HG03039 (cell line): ENCODE data around the gene RHEB.
A peak's percentile ranks its signal among the peaks of the same experiment; 100 is the strongest.
"Not testable (repeated sequence)": the region's sequence is repeated elsewhere in the genome, so short reads cannot be mapped to it uniquely, and the experiment has no call there.

Source experiments
- ATAC-seq: cut with Tn5 transposase; IDR thresholded peaks from one replicate; pipeline ENCODE4 v1.9.1; 2021; ENCODE audit warnings: mild to moderate bottlenecking, moderate library complexity; ENCODE audit not compliant: unreplicated experiment

Gene RHEB

DNA sequence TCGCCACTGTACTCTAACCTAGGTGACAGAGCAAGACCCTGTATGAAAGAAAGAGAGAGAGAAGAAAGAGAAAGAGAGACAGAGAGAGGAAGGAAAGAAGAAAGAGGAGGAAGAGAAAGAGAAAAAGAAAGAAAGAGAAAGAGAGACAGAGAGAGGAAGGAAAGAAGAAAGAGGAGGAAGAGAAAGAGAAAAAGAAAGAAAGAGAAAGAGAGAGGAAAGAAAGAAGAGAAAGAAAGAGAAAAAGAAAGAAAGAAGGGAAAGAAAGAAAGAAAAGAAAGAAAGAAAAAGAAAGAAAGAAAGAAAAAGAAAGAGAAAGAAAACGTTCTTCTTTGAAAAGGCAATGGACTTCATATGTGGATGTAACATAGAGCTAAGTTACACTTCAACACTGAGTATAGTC lies 16.5 kb upstream of the RHEB start:
- not testable (repeated sequence) for ATAC-seq

DNA sequence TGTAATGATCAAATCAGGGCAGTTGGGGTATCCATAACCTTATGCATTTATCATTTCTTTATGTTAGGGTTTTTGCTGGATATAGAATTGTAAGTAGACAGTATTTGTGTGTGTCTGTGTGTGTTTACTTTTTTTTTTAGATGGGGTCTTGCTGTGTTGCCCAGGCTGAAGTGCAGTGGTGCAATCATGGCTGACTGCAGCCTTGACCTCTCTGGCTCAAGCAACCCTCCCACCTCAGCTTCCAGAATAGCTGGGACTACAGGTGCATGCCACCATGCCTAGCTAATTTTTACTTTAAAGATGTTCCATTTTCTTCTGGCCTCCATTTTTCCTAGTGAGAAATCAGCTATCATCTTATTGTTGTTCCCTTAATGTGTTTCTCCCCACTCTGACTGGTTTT lies 10.1 kb upstream of the RHEB start:
- no peak for ATAC-seq

DNA sequence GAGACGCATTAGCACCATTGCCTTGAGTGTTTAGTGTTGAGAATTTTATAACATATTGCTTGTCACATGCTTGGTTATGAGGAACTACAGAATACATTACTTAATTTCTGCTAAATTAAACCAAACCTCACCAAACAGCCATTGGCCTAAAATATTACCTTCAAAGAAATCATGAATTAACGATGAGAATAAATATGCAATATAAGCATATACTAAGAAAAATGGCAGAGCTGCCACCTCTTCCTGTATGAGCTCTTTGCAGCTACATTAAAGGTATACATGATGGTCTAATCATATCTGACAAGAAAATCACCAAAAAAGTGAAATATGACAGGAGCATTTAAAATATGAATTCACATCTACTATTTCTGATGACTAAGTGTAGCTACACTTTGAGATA lies 5.2 kb upstream of the RHEB start:
- no peak for ATAC-seq

DNA sequence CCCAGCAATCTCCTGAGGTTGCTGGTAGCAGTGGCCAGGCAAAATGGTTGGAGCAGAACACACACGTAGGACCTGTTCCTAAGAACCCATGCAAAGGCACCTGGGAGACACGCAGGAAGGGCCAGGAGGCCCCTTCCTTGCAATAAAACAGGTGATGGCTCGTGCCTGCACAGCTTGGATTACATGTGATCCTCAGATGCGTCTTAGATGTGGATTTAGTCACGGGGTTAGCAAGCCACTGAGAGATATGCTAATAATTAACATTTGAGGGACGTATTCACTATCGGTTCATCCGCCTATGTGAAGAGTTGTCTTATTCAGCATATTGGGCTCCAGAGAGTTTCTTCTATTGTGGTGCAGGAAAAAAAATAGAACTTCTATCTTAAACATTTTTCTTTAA lies 4.6 kb upstream of the RHEB start:
- ATAC-seq, result no peak

DNA sequence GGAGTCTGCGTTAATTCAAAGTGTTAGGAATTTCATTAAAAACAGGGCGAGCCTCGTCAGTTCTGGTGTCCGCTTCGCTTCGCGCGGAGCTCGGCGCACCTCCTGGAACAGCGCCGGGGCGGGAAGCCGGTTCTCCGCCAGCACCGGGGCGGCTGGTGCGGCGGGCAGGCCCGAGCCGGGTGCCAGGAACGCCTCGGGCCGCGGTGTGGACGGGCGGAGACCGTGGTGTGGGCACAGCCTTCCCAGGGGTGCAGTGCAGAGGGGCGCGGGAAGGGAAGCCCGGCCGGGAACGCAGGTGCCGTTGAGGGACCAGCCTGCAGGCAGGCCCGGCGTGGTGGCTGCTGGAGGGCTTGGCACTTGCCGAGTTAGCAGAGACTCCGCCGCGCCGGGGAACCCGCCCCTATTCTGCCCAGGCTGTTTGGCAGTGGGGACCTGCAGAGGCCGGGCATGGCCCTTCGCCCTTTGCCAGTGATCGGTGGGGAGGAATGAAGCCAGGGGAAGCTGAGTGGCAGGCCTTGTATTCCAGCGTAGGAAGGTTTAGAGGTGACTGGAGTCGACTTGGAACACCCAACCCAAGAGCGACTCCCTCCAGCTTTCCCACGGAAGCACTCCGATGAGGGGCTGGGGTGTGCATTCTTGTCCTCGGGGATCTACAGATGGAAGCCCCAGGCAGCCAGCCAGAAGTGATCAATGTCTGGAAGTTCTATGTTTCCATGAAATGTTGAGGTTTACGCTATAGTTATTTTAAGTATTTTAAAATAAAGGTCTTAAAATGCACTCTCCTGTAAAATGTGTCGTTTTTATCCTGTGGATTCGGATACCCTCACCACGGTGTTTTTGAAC lies 945 bp upstream of the RHEB start:
- ATAC-seq, result no peak

DNA sequence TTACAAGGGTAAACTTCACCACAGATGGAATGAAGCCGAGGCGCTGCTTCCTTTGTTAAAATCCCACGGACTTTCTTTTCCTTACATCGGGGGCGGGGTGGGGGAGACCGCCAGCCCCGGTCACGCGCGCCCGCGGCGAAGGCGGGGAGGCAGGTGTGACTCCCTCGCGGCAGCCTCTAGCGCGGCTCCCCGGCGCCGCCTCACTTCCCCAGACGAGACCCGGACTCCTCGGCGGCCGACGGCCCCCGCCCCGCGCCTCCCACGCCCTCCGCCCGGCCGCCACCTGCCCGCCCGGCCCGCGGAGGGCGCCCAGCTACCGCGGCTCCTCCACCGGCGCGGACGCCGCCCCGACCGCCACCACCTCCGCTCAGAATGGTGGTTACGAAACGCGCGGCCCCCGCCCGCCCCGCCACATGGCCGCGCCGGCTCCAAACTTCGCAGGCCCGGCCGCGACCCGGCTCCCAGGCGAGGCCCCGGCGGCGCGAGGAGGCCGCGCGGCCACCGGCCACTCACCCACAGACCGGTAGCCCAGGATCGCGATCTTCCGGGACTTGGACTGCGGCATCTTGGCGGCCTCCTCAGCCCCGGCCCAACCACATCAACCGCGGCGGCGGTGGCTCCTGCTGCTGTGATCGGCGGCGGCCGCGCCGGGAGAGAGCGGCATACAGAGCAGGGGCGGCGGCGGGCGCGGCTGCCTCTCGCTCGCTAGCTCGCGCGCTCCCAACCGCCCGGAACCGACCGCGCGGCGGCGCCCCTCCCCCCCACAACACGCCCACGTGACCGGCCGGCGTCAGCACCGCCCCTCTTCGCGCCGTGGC lies 539 bp downstream of the RHEB start:
- peak; percentile 37 for ATAC-seq

DNA sequence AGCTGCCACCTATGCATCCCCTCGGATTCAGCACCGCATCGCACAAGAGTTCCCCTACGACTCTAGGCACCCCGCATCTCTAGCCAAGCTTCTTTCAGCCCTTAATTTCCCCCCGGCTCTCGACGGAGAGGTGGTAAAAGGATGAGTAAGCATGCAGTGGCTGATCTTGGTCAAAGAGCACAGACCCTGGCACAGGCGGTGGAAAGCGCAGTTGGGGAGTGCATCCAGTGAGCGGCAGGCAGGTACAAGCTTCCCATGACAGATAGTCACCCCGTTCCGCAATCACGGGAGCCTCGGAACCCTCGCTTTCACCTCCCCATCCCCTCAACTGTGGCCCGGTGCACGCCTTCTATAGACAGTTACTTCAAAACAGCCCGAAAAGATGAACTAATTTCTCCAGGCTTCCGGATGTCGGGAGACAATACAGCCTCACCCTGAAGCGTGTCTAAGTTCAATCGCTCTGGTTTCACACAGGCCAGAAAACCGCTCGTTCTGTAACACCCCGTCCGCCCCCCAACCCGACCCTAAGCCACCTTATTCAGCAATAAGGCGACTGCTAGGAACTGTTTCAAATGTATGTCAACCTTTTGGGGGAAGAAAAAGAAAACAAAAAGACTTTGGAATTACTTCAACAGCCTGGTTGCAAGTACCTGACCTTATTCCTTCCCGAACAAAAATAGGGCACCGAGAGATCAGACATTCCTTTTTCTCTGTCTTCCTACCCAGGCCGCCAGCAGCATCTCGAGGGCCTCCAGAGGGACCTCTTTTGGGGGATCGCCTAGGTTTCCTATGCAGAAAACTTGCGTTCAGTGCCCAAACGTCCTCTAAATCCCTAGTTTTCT lies 1.4 kb downstream of the RHEB start:
- ATAC-seq, result no peak

DNA sequence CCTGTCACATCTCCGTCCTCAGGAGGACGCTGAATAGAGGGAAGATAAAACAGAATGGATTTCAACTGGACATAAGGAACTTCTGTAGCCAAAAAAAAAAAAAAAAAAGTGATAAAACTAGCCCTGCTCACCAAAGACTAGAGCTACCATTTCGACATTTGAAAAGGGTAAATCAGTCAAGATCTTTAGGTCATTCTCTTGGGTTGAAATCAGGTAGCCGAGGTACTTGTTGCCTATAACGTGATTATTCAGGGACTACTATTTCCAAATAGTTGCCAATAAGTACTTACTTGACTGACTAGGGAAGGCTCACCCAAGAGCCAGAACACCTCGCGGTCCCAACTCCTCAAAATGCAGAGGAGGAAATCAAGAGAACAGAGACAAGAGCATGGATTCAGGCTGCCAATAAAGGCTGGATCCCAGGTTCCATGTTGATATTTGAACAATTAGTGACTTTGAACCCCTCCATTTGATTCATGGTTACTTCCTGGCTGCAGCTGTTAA lies 2.0 kb downstream of the RHEB start:
- ATAC-seq, result no peak

DNA sequence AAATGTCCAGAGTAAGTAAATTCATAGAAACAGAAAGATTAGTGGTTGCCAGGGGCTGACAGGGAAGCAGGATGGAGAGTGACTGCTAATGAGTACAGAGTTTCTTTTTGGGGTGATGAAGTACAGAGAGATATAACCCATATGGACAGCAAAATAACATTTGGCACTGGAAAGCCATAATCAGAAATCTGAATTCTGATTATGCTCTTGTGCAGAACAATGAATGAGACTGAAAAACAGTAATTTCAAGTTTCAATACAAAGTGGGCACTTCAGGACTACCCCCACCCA lies 4.5 kb downstream of the RHEB start:
- no peak for ATAC-seq

DNA sequence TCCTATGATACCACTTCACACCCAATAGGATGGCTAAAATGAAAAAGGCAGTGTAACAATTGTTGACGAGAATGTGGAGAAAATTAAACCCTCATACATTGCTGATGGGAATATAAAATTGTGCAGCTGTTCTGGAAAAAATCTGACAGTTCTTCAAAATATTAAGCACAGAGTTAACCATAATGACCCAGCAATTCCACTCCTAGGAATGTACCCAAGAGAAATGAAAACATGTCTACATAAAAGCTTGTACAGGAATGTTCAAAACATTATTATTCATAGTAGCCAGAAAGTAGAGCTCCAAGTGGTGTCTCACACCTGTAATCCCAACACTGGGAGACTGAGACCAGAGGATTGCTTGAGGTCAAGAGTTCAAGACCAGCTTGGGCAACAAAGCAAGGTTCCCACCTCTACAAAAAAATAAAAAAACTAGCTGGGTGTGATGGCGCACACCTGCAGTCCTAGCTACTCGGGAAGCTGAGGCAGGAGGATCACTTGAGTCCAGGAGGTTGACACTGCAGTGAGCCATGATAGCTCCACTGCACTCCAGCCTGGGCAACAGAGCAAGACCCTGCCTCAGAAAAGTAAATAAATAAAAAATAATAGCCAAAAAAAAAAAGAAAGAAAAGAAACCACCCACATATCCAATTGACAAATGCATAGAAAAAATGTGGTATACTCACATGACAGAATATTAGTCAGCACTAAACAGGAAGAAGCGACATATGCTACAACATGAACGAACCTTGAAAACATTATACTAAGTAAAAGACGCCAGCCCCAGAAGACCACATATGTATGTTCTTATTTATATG lies 5.0 kb downstream of the RHEB start:
- ATAC-seq, result no peak

DNA sequence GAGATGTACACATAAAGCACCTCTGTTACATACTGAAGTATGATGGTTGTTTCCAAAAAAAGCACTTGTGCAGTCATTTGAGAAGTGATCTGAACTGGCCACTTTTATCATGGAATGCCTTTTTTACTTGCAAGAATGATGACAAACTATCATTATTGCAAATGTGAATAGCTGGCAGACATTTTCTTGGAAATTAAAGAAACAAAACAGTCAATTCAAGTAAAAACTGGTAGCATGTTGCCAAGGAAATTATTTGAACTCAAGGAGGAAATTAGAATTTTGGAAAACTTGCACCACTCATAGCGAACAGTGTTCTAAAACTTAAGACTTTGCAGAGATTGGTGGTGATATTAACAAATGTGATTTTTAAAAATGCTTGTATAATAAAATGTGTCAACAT lies 6.6 kb downstream of the RHEB start:
- no peak for ATAC-seq

DNA sequence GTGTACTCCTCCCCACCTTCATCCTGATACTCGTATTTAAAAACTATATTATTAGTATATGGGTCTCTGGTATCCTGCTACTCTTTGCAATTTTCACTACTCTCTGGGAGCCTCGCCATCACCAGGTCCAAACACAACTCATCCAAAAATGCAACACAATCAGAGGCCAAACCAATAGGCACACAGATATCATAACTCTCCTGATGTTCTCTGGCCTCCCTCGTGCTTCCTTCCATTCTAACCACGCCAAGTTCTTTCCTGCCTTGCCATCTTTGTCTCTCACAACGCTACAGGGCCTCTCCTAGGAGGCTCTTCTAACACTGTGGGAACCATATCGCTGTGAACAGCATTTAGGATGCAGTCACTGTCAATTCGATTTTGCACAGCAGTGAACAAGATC lies 7.3 kb downstream of the RHEB start:
- ATAC-seq, result no peak

DNA sequence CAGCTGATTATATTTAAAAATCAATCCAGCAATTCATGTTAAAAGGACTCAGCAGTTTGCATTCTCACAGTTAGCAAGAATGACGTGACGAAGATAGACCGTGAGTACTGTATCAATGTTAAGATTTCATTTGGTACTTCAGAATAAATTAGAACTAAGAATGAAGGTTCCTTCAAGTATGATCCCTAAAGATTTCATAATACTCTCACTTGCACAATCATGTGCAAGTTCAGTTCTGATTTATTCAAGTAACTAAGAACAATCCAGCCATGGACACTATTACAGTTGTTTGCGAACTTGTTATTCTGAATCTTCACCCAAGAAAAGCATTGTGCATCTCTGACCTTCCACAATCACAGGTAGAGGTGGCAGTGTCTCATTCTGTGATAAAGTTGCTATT lies 7.7 kb downstream of the RHEB start:
- no peak for ATAC-seq

DNA sequence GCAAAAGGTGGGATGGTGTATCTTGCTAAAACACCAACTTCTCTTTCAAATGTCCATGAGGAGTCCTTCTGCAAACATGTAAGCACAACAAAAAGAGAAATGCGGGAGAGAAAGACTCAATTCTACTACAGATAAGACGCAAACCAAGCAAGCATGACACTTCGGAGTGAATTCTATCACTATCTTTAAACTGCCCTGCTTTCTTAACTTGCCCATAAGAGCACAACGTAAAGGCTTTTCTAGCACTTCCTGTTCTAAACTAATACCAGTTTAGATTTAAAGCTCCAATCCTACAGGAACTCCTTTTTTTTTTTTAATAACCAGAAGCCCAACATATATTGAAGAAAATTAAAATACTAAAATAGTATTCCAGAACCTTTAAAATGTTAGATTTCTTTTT lies 8.4 kb downstream of the RHEB start:
- ATAC-seq, result no peak

DNA sequence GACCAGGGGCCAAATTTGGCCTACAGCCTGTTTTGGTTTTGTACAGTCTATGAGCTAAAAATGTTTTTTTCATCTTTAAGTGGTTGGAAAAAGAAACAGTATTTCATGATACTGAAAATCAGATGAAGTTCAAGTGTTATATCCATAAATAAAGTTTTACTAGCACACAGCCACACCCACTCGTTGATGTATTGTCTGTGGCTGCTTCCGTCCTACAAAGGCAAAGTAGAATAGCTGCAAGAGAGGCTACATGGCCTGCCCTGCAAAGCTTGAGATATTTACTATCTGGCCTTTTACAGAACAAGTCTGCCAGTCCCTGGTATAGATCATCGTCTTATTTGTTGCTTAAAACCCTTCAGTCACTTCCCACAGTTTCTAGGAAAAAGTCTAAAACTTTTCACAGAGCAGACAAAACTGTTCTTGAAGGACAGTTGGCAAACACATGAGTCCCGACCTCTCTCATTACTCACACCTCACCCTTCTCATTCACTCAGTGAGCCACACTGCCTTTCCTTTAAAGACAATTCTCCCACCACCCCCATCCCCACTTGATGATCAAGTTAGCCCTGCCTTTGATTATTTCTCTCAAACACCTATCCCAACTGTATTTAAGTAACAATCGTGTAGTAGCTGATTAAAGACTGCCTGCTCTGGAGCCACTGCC lies 9.9 kb downstream of the RHEB start:
- no peak for ATAC-seq

DNA sequence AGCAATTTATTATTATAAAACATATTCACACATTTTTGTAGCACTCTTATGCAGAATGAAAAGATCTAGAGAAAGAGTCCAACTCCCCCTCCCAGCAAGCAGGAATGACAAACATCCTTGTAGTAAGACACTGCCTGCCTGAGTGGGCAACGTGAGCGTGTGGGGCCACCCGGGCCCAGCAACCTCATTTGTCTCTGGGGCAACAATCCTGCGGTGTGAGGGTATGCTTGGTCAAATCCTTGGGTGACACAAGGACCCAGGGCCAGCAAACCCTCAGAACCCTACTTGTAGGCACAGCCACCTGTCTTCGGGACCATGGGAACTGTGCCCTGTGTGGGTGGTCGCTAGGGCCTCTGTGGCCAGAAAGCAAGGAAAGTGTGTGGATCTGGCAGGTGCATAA lies 10.7 kb downstream of the RHEB start:
- no peak for ATAC-seq

DNA sequence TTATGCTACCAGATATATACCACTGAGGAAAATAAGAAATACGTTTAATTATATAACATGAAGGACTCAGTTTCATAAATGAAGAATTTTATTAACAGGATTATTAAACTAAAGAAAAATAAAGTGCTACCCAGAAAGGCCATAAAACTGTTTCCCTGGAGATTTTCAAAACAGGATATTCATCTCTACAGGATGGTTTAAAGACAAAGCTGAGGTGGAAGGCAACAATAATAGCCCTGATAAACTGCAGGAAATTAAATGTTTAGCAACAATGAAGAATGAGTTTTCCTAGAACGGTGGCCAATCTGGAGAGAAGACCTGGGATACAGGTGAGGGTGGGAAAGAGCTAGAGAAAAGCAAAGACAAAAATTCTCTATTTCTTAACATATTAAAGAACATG lies 11.9 kb downstream of the RHEB start:
- ATAC-seq, result no peak

DNA sequence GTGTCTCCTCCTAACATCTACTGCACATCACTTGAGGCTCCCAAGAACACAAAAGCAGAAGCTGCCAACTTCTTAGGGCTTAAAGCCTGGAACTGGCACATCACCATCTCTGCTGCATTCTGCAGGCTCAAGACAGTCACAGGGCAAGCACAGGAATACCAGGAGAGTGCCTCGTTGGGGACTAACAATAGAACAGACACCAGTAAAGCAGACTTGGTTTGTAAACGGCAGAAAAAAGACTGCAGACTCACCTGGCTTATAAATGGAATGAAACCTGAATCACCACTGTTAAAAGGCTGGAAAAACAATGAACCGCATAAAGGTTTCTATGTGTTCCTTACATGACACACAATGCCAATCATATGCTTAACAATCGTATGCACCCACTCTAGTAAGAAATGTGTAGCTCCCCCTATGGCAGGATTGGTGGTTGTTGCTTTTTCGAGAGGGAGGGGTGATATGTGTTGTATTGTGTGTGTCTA lies 12.8 kb downstream of the RHEB start:
- no peak for ATAC-seq

DNA sequence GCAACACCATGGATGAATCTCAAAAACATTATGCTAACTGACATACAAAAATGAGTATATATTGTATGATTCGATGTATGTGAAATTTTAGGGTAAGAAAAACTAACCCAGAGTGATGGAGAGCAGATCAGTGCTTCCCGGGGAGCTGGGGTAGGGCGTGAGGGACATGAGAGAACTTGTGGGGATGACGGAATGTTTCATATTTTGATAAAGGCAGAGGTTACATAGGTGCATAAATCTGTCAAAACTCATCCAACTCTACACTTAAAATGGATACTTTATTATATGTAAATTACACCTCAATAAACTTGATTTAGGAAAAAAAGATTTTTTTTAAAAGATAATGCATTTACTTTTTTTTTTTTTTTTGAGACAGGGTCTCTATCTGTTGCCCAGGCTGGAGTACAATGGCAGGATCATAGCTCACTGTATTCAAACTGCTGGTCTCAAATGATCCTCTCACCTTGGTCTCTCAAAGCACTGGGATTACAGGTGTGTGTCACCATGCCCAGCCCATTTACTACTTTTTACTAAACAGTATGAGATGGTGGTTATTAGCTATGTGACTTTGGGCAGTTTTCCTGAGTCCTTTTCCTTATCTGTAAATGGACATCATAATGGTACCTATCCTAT lies 13.7 kb downstream of the RHEB start:
- ATAC-seq, result no peak
